RWPE1 (cell line): ENCODE measurements around the gene ASB10.
A peak's percentile ranks its signal among the peaks of the same experiment; 100 is the strongest.

ENCODE experiments used
- CTCF ChIA-PET: fragments of 350-600 bp; sonication (Branson Sonifier 250); formaldehyde crosslinking; extraction: SDS; loops from one replicate; lab custom pipeline; 2021; lab: Yijun Ruan, JAX
- POLR2A ChIA-PET: fragments of 400-600 bp; formaldehyde crosslinking; extraction: SDS; loops from one replicate; lab custom pipeline; 2020; ENCODE audit warnings: antibody characterized with exemption; ENCODE audit not compliant: low non-redundant PET; lab: Yijun Ruan, JAX
- DNase-seq: peaks from one replicate; pipeline ENCODE4 v3.0.0; 2012; ENCODE audit warnings: low spot score
- H3K27ac ChIP-seq: fragments of 450-650 bp; 2 replicates; pipeline ENCODE4 v1.5.1; 2017
- CTCF ChIP-seq: fragments of 450-650 bp; conservative IDR thresholded peaks from 2 replicates; pipeline ENCODE4 v1.5.1; 2017; ENCODE audit warnings: low read depth, mild to moderate bottlenecking

The ASB10 gene

GRCh38 chr7:151168787-151169162 lies 18.3 kb downstream of the ASB10 start:
- DNase-seq: no peak
- POLR2A ChIA-PET: no interaction called here
- CTCF ChIA-PET: no interaction called here
- no peak overlapping the region for H3K27ac ChIP-seq
- TF ChIP-seq CTCF: no peak

GRCh38 chr7:151168003-151168786 lies 18.9 kb downstream of the ASB10 start:
- peak; percentile 75 for TF ChIP-seq CTCF
- POLR2A ChIA-PET: no interaction called here
- CTCF ChIA-PET: interaction anchor here (0.5 to 0.7 kb wide), 2 partner anchors 145 to 288 kb away, joined by 3 to 4 read pairs; no protein-coding TSS in a partner anchor
- H3K27ac ChIP-seq: no peak overlapping the region
- DNase-seq: no peak

- no peak for DNase-seq
- ChIA-PET POLR2A (no interaction called here), CTCF (interaction anchor here (0.5 to 0.7 kb wide), 2 partner anchors 144 to 287 kb away, joined by 3 to 4 read pairs; no protein-coding TSS in a partner anchor)
- TF ChIP-seq CTCF: peak; percentile 21; the same call in 1 of the 2 replicates
- H3K27ac ChIP-seq: no peak within 1 kb of the TSS
Measured at GRCh38 chr7:151167197-151167961, 19.7 kb downstream of the ASB10 start, which contains the start of gene GBX1. Gene GBX1 (minus strand): TSS chr7:151167694. CDS start chr7:151167548, 146 bp downstream.

DNA sequence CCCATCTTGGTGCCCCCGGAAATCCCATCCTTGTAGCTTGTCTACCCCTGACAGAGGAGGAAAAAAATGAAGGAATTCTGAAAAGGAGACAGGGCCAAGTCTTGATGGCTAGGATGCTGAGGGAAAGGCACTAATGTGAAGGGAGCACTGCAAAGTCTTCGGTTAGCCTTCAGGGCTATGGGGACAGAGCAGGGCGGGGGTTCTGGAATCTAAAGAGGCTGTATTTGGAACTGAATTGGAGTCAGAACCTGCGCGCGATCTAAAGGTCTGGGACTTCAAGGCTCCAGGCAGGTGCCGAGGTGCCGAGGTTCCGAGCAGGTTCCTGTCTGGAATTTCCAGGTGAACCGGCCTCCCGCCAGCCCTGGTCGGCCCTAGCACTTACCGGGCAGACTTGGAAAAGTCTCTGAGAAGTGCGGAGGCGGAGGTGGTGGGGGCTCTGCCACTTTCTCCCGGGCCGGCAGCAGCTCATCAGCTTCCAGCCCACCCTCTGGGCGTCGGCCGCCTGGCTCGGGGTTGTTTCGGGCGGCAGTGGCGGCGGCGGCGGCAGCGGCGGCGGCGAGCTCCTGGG lies 20.3 kb downstream of the ASB10 start:
- POLR2A ChIA-PET: no interaction called here
- no peak for TF ChIP-seq CTCF
- no peak for DNase-seq
- CTCF ChIA-PET: interaction anchor here (0.9 kb wide), 1 partner anchor 42 kb away, joined by 3 read pairs; no protein-coding TSS in a partner anchor
- no peak overlapping the region for H3K27ac ChIP-seq

GRCh38 chr7:151161757-151162156 lies 25.3 kb downstream of the ASB10 start:
- ChIA-PET POLR2A (no interaction called here), CTCF (no interaction called here)
- no peak for DNase-seq
- TF ChIP-seq CTCF: no peak
- no peak overlapping the region for H3K27ac ChIP-seq
